HUES64 (cell line): Measurements from ENCODE around the gene VAV3.

Experiments
- H3K27ac ChIP-seq: 2 replicates; pipeline ENCODE4 v1.7.0; 2013; ENCODE audit warnings: low read depth, low read length, inconsistent platforms
- H3K27me3 ChIP-seq: 2 replicates; pipeline ENCODE4 v1.6.1; 2013; ENCODE audit warnings: mild to moderate bottlenecking, low read length; ENCODE audit not compliant: insufficient read depth
- H3K36me3 ChIP-seq: 2 replicates; pipeline ENCODE4 v1.6.1; 2013; ENCODE audit warnings: mild to moderate bottlenecking, low read length; ENCODE audit not compliant: insufficient read depth
- H3K4me1 ChIP-seq: 2 replicates; pipeline ENCODE4 v1.6.1; 2013; ENCODE audit warnings: mild to moderate bottlenecking, low read length, moderate library complexity; ENCODE audit not compliant: insufficient read depth
- H3K4me3 ChIP-seq: 2 replicates; pipeline ENCODE4 v1.5.1; 2013; ENCODE audit warnings: mild to moderate bottlenecking, low read length, moderate library complexity
- H3K9ac ChIP-seq: 2 replicates; pipeline ENCODE4 v1.6.1; 2013; ENCODE audit warnings: mild to moderate bottlenecking, low read depth, low read length
- H3K9me3 ChIP-seq: 2 replicates; pipeline ENCODE4 v1.6.1; 2013; ENCODE audit warnings: low read depth, low read length; ENCODE audit not compliant: insufficient read depth
- WGBS: fragments of 150-250, 120-280 bp; methylation state at CpG from one replicate; pipeline ENCODE4 v1.1.7; 2013; ENCODE audit warnings: missing lambda C conversion rate; 5-methylcytosine and 5-hydroxymethylcytosine counted together

The VAV3 gene

DNA sequence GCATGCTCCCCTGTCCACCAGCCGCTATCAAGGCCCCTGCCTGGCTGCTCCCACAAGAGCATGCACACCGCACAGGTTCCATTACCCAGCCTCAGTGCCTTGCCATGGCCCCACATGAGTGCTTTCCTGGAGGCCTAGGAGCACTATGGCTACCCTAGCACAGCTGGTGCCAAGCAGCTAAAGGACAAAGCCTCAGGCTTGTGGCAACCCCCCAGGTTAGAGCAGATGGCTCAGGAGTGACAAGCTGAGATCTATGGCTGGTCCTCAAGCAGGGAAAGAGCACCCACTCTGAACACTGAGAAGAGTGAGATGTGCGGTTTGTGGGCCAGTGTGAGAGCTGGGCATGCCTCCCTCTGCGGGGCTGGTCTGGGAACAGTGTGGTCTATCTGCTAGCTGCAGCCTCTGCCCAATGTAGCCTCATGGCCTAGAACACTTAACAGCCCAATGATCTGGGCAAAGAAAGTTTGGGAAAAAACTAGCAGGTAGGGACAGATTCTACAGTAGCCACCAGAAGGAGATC is 129.8 kb downstream of the VAV3 start:
- Histone ChIP-seq H3K9ac (no peak overlapping the region), H3K4me3 (no peak overlapping the region), H3K36me3 (no peaks in the 10 kb centered on the region), H3K27ac (no peak overlapping the region), H3K9me3 (no peaks in the 10 kb centered on the region; the same call in 1 of the 2 replicates), H3K27me3 (no peaks in the 10 kb centered on the region), H3K4me1 (no peaks in the 10 kb centered on the region)
- 96% methylated on average over 4 of the region's 4 CpGs for WGBS

DNA sequence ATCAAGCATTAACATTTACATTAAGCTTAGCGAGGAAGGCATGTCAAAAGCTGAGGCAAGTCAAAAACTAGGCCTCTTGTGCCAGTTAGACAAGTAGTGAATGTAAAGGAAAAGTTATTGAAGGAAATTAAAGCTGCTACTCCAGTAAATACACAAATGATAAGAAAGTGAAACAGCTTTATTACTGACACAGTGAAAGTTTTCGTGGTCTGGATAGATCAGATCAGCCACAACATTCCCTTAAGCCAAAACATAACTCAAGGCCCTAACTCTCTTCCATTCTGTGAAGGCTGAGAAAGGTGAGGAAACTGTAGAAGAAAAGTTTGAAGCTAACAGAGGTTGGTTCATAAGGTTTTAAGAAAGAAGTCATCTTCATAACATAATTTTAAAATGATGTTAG is 131.9 kb downstream of the VAV3 start:
- 80% methylated on average over 1 of the region's 2 CpGs for WGBS
- peaks cover 9% of the 10 kb centered on the region for H3K4me1 ChIP-seq
- no peak overlapping the region for H3K4me3 ChIP-seq
- no peak overlapping the region for H3K9ac ChIP-seq
- no peak overlapping the region for H3K27ac ChIP-seq
- H3K9me3 ChIP-seq, result no peaks in the 10 kb centered on the region; the same call in 1 of the 2 replicates
- no peaks in the 10 kb centered on the region for H3K27me3 ChIP-seq
- no peaks in the 10 kb centered on the region for H3K36me3 ChIP-seq

GRCh38 chr1:107831921-107832320 is 133.1 kb downstream of the VAV3 start:
- 94% methylated on average over 2 of the region's 2 CpGs for WGBS
- Histone ChIP-seq H3K9me3 (no peaks in the 10 kb centered on the region), H3K27me3 (no peaks in the 10 kb centered on the region), H3K4me3 (no peak overlapping the region), H3K9ac (no peak overlapping the region), H3K36me3 (no peaks in the 10 kb centered on the region), H3K27ac (no peak overlapping the region), H3K4me1 (peaks cover 9% of the 10 kb centered on the region)

DNA sequence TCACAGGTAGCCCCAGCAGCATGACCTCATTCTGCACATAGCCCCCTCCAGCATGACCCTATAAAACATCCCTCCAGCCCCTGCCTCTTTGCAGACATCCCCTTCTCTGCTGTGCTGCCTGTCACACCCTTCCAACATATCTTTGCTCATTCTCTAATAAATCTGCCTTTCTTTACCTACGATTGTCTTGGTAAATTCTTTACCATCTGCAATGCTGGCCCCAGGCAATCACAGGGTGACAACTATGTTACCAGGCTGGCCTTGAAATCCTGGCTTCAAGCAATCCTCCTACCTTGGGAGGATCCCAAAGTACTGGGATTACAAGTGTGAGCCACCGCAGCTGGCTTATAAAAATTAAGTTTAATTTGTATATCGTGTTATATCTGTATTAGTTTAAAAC is 134.5 kb downstream of the VAV3 start:
- Histone ChIP-seq H3K9ac (no peak overlapping the region), H3K9me3 (no peaks in the 10 kb centered on the region), H3K4me3 (no peak overlapping the region), H3K4me1 (peaks cover 9% of the 10 kb centered on the region), H3K36me3 (no peaks in the 10 kb centered on the region), H3K27me3 (no peaks in the 10 kb centered on the region), H3K27ac (no peak overlapping the region)
- WGBS, result 88% methylated on average over 1 of the region's 3 CpGs

GRCh38 chr1:107830075-107830474 is 134.9 kb downstream of the VAV3 start:
- Histone ChIP-seq H3K9me3 (no peaks in the 10 kb centered on the region), H3K27ac (no peak overlapping the region), H3K4me1 (peaks cover 9% of the 10 kb centered on the region), H3K4me3 (no peak overlapping the region), H3K36me3 (no peaks in the 10 kb centered on the region), H3K27me3 (no peaks in the 10 kb centered on the region), H3K9ac (no peak overlapping the region)
- 97% methylated on average over 1 of the region's 1 CpG for WGBS

DNA sequence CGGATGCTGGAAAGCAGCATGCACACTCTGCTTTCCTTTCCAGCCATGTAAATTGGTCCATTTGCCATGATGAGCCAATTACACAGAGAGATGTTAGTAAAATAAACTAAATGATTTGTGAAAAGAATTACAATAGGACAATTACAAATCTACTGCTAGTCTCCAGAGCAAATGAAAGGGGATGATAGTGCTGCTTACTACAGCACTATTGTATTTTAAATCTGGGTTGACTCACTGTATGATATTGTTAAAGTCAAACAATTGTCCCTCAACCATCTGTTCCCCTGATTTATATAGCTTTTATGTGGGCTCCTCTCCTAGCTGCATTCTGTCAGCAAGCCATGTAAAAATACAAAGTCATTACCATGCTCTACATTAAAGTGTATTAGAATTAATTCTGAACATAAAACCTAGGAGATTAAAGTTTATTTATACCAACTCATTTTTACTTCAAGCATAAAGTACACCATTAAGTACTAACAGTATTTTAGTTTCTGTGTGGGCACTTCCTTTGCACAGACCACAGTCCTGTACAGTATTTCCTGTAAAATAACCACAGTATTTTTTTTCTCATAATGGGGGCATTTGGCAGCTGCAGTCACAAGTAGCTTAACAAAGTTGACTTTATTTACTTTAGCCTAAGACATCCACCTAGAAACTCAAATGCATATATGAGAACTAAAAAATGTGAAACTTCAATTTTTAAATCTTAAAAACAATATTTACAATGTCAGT is 135.8 kb downstream of the VAV3 start:
- WGBS, result 92% methylated on average over 1 of the region's 1 CpG
- no peak overlapping the region for H3K27ac ChIP-seq

DNA sequence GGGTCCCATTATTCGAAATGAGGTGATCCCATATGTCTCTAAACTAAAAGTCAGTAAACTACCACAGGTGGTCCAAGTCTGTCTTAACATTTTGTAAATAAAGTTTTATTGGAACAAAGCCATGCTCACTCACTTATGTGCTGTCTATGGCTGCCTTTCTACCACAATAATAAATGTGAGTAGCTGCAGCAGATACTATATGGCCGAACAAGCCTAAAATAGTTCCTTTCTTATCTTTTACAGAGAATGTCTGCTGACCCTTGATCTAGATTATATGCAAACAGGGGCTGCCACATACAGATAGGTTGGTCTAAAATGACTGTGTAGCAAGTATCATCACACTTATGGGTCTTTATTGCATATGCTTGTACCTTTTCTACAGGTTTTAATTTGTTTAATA is 140.0 kb downstream of the VAV3 start:
- 100% methylated on average over 2 of the region's 2 CpGs for WGBS
- Histone ChIP-seq H3K36me3 (no peaks in the 10 kb centered on the region), H3K27me3 (no peaks in the 10 kb centered on the region), H3K9me3 (no peaks in the 10 kb centered on the region; the same call in 1 of the 2 replicates), H3K4me1 (peaks cover 13% of the 10 kb centered on the region), H3K4me3 (no peak overlapping the region), H3K9ac (no peak overlapping the region), H3K27ac (no peak overlapping the region)

More for the DNA sequence above, 135.8 kb downstream of the VAV3 start:
- Histone ChIP-seq H3K4me3 (no peak overlapping the region), H3K9me3 (no peaks in the 10 kb centered on the region), H3K9ac (no peak overlapping the region), H3K36me3 (no peaks in the 10 kb centered on the region), H3K27me3 (no peaks in the 10 kb centered on the region), H3K4me1 (peaks cover 9% of the 10 kb centered on the region)

DNA sequence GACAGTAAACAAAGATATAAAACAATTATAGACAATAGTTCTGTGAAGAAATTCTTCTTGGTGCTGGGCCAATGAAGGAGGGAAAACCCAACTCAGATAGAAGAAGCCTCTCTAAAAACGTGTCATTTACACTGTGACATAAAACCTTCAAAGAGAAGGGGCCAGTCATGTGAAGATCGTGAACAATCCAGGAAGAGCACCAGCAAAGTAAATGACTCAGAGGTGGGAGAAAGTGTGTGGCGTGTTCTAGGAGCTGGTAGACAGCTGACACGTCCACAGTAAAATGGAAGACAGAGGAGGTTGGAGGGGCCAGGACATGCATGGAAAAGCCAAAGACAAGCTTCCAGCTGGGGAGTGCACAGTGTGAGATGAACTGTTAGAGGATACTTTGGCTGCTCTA is 143.6 kb downstream of the VAV3 start:
- H3K36me3 ChIP-seq, result no peaks in the 10 kb centered on the region
- no peak overlapping the region for H3K27ac ChIP-seq
- no peak overlapping the region for H3K9ac ChIP-seq
- no peaks in the 10 kb centered on the region; the same call in 1 of the 2 replicates for H3K9me3 ChIP-seq
- H3K4me3 ChIP-seq, result no peak overlapping the region
- H3K27me3 ChIP-seq, result no peaks in the 10 kb centered on the region
- WGBS, result 85% methylated on average over 4 of the region's 4 CpGs
- peaks cover 4% of the 10 kb centered on the region; the same call in 1 of the 2 replicates for H3K4me1 ChIP-seq

DNA sequence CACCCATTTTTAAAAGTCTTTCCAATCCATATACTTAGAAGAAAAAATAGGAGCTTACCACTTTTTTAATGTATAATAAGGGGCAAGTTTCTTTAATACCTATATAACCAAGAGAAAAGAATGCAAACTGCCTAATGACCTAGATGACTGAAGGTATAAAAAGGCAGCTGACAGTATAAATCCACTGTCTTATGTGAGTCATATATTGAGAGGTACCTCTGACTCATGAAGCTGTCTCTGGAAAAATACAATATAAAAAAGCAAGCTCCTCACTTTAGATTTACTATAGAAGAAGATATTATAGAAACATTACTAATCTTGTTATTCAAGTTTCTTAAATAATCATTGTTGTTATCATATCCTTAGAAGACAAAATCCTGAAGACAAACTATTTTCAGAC is 144.2 kb downstream of the VAV3 start:
- Histone ChIP-seq H3K4me1 (peaks cover 4% of the 10 kb centered on the region; the same call in 1 of the 2 replicates), H3K9me3 (no peaks in the 10 kb centered on the region; the same call in 1 of the 2 replicates), H3K9ac (no peak overlapping the region), H3K27me3 (no peaks in the 10 kb centered on the region), H3K36me3 (no peaks in the 10 kb centered on the region), H3K4me3 (no peak overlapping the region), H3K27ac (no peak overlapping the region)

- WGBS, result 80% methylated on average over 2 of the region's 2 CpGs
- no peak overlapping the region for H3K4me3 ChIP-seq
- no peak overlapping the region for H3K27ac ChIP-seq
- H3K9me3 ChIP-seq, result no peaks in the 10 kb centered on the region
- no peak overlapping the region for H3K9ac ChIP-seq
- H3K27me3 ChIP-seq, result no peaks in the 10 kb centered on the region
- no peaks in the 10 kb centered on the region for H3K36me3 ChIP-seq
- peaks cover 4% of the 10 kb centered on the region; the same call in 1 of the 2 replicates for H3K4me1 ChIP-seq
Measured at GRCh38 chr1:107817935-107818334, 147.0 kb downstream of the VAV3 start.

- WGBS, result 92% methylated on average over 1 of the region's 1 CpG
- H3K9ac ChIP-seq, result no peak overlapping the region
- no peaks in the 10 kb centered on the region for H3K36me3 ChIP-seq
- no peak overlapping the region for H3K4me3 ChIP-seq
- H3K9me3 ChIP-seq, result no peaks in the 10 kb centered on the region
- H3K27ac ChIP-seq, result no peak overlapping the region
- peaks cover 4% of the 10 kb centered on the region; the same call in 1 of the 2 replicates for H3K4me1 ChIP-seq
- H3K27me3 ChIP-seq, result no peaks in the 10 kb centered on the region
Measured at GRCh38 chr1:107817206-107817605, 147.8 kb downstream of the VAV3 start.
